ENCODE results near the gene TMEM190. TPM values are rescaled to one million over a fixed set of nuclear protein-coding genes. Genes with fewer than 3 reads are reported as not detected.
A peak's percentile ranks its signal among the peaks of the same experiment; 100 is the strongest.
"Not testable (repeated sequence)": the region's sequence is repeated elsewhere in the genome, so short reads cannot be mapped to it uniquely, and the experiment has no call there.

The TMEM190 gene
- total and polyA plus RNA-seq, 2 of the 8 experiments (the other 6 are each of a cell fraction or from before 2014, with no cell fraction given): 1.6 TPM; not detected in 1

GRCh38 chr19:55400281-55401087, 23.9 kb downstream of the TMEM190 start (continued):
- no peak for TF ChIP-seq CEBPB (IDR thresholded peaks at IDR 0.05; ENCODE audit: low read depth, low read length)
- TF ChIP-seq TAF7 (optimal IDR thresholded peaks at IDR 0.05; ENCODE audit: borderline replicate concordance, low read depth, low read length): peak; percentile 22
- no peak for TF ChIP-seq KDM1A (IDR thresholded peaks at IDR 0.05; ENCODE audit: borderline replicate concordance, low read length)
- peak; percentile 61 for TF ChIP-seq POLR2AphosphoS5 (IDR thresholded peaks at IDR 0.05; ENCODE audit: low read depth, low read length)
- no peak for TF ChIP-seq CTBP2 (IDR thresholded peaks at IDR 0.05; ENCODE audit: borderline replicate concordance, insufficient read depth, insufficient read length, low read length)
- TF ChIP-seq POLR2A (IDR thresholded peaks at IDR 0.05; ENCODE audit: control extremely low read depth in 1 of 2, low read depth in 2 of 2, low read length in 2 of 2): peak in 1 of 2 experiments; percentile 45; a peak in 1 of 3 replicates

GRCh38 chr19:55401390-55401789, 24.8 kb downstream of the TMEM190 start:
- not testable (repeated sequence) for H3K27me3 ChIP-seq (replicated peaks in 1 of 4; ENCODE audit: control insufficient read depth in 3 of 4, extremely low read depth in 1 of 4, insufficient read depth in 3 of 4, low read length in 3 of 4); H2AK5ac ChIP-seq (ENCODE audit: low read depth, low read length); H2AFZ ChIP-seq (ENCODE audit: low read length); H4K5ac ChIP-seq (ENCODE audit: insufficient read length, low read depth, low read length); H3K9me3 ChIP-seq (ENCODE audit: insufficient read depth in 2 of 2, low read depth in 1 of 2, low read length in 1 of 2); DNase-seq (ENCODE audit: low read depth in 1 of 2, low spot score in 2 of 2); H2BK20ac ChIP-seq (ENCODE audit: low read length); H3K27ac ChIP-seq (ENCODE audit: low read depth, low read length); H2BK120ac ChIP-seq (replicated peaks; ENCODE audit: low read depth, low read length); H3K18ac ChIP-seq (ENCODE audit: extremely low read depth, low read length); H3K4me1 ChIP-seq (replicated peaks in 1 of 4; ENCODE audit: control insufficient read depth in 3 of 4, insufficient read depth in 4 of 4, low read length in 3 of 4); H3K14ac ChIP-seq (ENCODE audit: insufficient read length); H3K4me3 ChIP-seq (ENCODE audit: extremely low read depth in 1 of 4, insufficient read depth in 2 of 4, low read depth in 3 of 4, low read length in 4 of 4); H3K23me2 ChIP-seq (ENCODE audit: low read depth, low read length); H3K23ac ChIP-seq (ENCODE audit: insufficient read length); H4K8ac ChIP-seq (ENCODE audit: extremely low read depth, insufficient read depth, low read length); H2BK15ac ChIP-seq (ENCODE audit: low read length); H3K9ac ChIP-seq (replicated peaks in 1 of 4; ENCODE audit: extremely low read depth in 1 of 4, low read depth in 3 of 4, low read length in 3 of 4); H2BK12ac ChIP-seq (ENCODE audit: low read depth, low read length); H3K56ac ChIP-seq (replicated peaks; ENCODE audit: insufficient read length, low read depth, low read length); FAIRE-seq; H4K91ac ChIP-seq (replicated peaks; ENCODE audit: insufficient read length, low read length); H2BK5ac ChIP-seq (ENCODE audit: low read depth, low read length); H3K4me2 ChIP-seq (ENCODE audit: insufficient read depth in 1 of 2, low read depth in 2 of 2, low read length in 2 of 2); H3K79me1 ChIP-seq (ENCODE audit: low read depth, low read length); H3K4ac ChIP-seq (replicated peaks; ENCODE audit: insufficient read length, low read depth, low read length)
- Histone ChIP-seq H3K36me3 (ENCODE audit: control insufficient read depth in 2 of 4, insufficient read depth in 4 of 4, low read length in 3 of 4) (peaks cover 27 to 59% (median 47%) of the 10 kb centered on the region in 4 experiments), H3K79me2 (ENCODE audit: control insufficient read depth in 1 of 2, insufficient read depth in 2 of 2, low read length in 2 of 2) (peaks cover 4 to 23% of the 10 kb centered on the region in 2 experiments), H4K20me1 (replicated peaks in 1 of 2; ENCODE audit: control insufficient read depth in 1 of 2, insufficient read depth in 2 of 2, low read length in 2 of 2) (peaks cover 33 to 38% of the 10 kb centered on the region in 2 experiments)
- ChIA-PET CTCF (ENCODE audit: partially characterized antibody) (interaction anchor here (0.9 to 5.6 kb wide), 3 partner anchors 12 to 38 kb away, joined by 3 to 39 read pairs (median 16); no protein-coding TSS in a partner anchor), POLR2A (ENCODE audit: partially characterized antibody) (interaction anchor here (1.1 to 34.6 kb wide), 9 partner anchors 7 to 260 kb away, joined by 3 to 874 read pairs (median 4); partner anchors contain the start of genes RPL28, SSC5D, TMEM238 and UBE2S)
- 83% methylated on average over 1 of the region's 28 CpGs; no CpG with 5 or more reads in 1 of the 2 experiments for WGBS, 2 experiments (ENCODE audit: extremely low coverage in 1 of 2, insufficient coverage in 1 of 2, insufficient read length in 1 of 2, insufficient replicate concordance in 2 of 2, low coverage in 1 of 2, low lambda C conversion rate in 2 of 2, missing lambda C conversion rate in 1 of 2)
